ENCODE measurements around the gene SYTL3.

Gene SYTL3

GRCh38 chr6:158707821-158708195 is 58.0 kb downstream of the SYTL3 start:
- no peak for DNase-seq (ENCODE audit: low spot score)
- in situ Hi-C loops (cut with MboI; ENCODE audit: low sequenced_read_pairs, unreplicated experiment), result loop anchor here (25.0 kb wide), 1 partner anchor 404 kb away; no protein-coding TSS in a partner anchor
- TF ChIP-seq CTCF (IDR thresholded peaks at IDR 0.05; ENCODE audit: borderline replicate concordance, control extremely low read depth, extremely low read depth, insufficient read depth, missing control alignments), result no peak

GRCh38 chr6:158708239-158708638 is 58.4 kb downstream of the SYTL3 start:
- in situ Hi-C loops (cut with MboI; ENCODE audit: low sequenced_read_pairs, unreplicated experiment), result loop anchor here (25.0 kb wide), 1 partner anchor 404 kb away; no protein-coding TSS in a partner anchor
- DNase-seq (ENCODE audit: low spot score), result no peak
- TF ChIP-seq CTCF (IDR thresholded peaks at IDR 0.05; ENCODE audit: borderline replicate concordance, control extremely low read depth, extremely low read depth, insufficient read depth, missing control alignments), result no peak

- DNase-seq (ENCODE audit: low spot score), result no peak
- no peak for TF ChIP-seq CTCF (IDR thresholded peaks at IDR 0.05; ENCODE audit: borderline replicate concordance, control extremely low read depth, extremely low read depth, insufficient read depth, missing control alignments)
- in situ Hi-C loops (cut with MboI; ENCODE audit: low sequenced_read_pairs, unreplicated experiment), result loop anchor here (5.0 to 25.0 kb wide), 2 partner anchors 262 to 402 kb away; no protein-coding TSS in a partner anchor
These were observed 60.0 kb downstream of the SYTL3 start for GRCh38 chr6:158709809-158710208.

- no peak for DNase-seq (ENCODE audit: low spot score)
- in situ Hi-C loops (cut with MboI; ENCODE audit: low sequenced_read_pairs, unreplicated experiment), result loop anchor here (5.0 to 25.0 kb wide), 2 partner anchors 261 to 401 kb away; no protein-coding TSS in a partner anchor
- no peak for TF ChIP-seq CTCF (IDR thresholded peaks at IDR 0.05; ENCODE audit: borderline replicate concordance, control extremely low read depth, extremely low read depth, insufficient read depth, missing control alignments)
These were observed 61.4 kb downstream of the SYTL3 start for GRCh38 chr6:158711264-158711663.

- no peak for DNase-seq (ENCODE audit: low spot score)
- in situ Hi-C loops (cut with MboI; ENCODE audit: low sequenced_read_pairs, unreplicated experiment), result loop anchor here (5.0 to 25.0 kb wide), 2 partner anchors 259 to 399 kb away; no protein-coding TSS in a partner anchor
- TF ChIP-seq CTCF (IDR thresholded peaks at IDR 0.05; ENCODE audit: borderline replicate concordance, control extremely low read depth, extremely low read depth, insufficient read depth, missing control alignments), result no peak
These were observed 63.6 kb downstream of the SYTL3 start for GRCh38 chr6:158713469-158713868.

GRCh38 chr6:158714706-158715105 is 64.9 kb downstream of the SYTL3 start:
- in situ Hi-C loops (cut with MboI; ENCODE audit: low sequenced_read_pairs, unreplicated experiment), result loop anchor here (5.0 to 25.0 kb wide), 2 partner anchors 258 to 398 kb away; no protein-coding TSS in a partner anchor
- DNase-seq (ENCODE audit: low spot score), result no peak
- TF ChIP-seq CTCF (IDR thresholded peaks at IDR 0.05; ENCODE audit: borderline replicate concordance, control extremely low read depth, extremely low read depth, insufficient read depth, missing control alignments), result no peak

Measured in GM13976 (cell line).